ENCODE results near the gene NUTM2A. TPM values are rescaled to one million over a fixed set of nuclear protein-coding genes. Genes with fewer than 3 reads are reported as not detected.
"Not testable (repeated sequence)": the region's sequence is repeated elsewhere in the genome, so short reads cannot be mapped to it uniquely, and the experiment has no call there.

Gene NUTM2A, protein sequence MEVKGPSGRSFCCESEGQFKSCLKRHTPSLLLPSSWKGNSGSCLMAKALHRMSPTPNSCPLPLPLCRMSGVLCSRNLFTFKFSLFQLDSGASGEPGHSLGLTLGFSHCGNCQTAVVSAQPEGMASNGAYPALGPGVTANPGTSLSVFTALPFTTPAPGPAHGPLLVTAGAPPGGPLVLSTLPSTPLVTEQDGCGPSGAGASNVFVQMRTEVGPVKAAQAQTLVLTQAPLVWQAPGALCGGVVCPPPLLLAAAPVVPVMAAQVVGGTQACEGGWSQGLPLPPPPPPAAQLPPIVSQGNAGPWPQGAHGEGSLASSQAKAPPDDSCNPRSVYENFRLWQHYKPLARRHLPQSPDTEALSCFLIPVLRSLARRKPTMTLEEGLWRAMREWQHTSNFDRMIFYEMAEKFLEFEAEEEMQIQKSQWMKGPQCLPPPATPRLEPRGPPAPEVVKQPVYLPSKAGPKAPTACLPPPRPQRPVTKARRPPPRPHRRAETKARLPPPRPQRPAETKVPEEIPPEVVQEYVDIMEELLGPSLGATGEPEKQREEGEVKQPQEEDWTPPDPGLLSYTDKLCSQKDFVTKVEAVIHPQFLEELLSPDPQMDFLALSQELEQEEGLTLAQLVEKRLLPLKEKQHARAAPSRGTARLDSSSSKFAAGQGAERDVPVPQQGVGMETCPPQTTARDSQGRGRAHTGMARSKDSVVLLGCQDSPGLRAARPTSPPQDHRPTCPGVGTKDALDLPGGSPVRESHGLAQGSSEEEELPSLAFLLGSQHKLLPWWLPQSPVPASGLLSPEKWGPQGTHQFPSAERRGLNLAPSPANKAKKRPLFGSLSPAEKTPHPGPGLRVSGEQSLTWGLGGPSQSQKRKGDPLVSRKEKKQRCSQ
- total RNA-seq (ENCODE audit: insufficient read depth, low replicate concordance): not detected

DNA sequence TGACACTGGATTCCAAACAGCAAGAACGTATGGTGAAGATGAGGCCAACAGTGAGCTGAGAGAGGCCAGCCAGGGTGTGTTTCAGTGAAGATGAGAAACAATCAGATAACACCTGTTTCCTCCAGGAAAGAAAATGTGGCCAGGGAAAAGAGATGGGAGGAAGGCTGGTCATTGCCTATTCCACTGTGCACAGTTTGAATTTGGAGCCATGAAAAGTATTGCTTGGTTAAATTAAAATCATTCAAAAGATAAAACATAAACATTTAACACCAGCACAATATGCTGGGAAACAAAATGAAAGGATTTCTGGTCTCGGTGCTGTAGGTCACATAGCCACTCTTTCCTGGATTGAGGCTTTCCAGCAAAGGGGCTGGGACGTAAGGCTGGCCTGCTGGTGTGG, at the start of gene NUTM2A:
Gene NUTM2A, plus strand, starts transcription at position 301 of the 400 bp plus-strand sequence. CDS start 383 bp downstream, outside the sequence.
- not testable (repeated sequence) for DNase-seq (ENCODE audit: low spot score)

GRCh38 chr10:87177587-87177986, 47.7 kb upstream of the NUTM2A start:
- not testable (repeated sequence) for DNase-seq (ENCODE audit: low spot score)

DNA sequence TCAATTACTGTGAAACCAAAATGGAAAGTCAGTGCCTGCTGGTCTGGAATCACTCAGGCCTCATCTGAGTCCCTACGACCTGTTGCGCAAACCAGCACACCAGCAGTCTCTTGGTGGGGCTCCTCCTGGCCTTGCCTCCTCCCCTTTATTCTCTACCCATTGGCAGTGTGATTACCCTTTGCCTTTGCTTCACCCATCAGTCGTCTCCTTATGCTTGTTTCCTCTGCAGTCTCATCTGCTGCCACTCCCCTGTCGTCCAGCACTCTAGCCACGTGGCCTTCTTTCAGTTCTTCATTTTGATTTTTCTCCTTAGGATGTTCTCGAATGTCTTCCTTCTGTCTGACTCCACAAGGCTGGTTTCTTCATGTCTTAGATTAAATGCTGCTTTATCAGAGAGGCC, 40.8 kb upstream of the NUTM2A start:
- not testable (repeated sequence) for DNase-seq (ENCODE audit: low spot score)

- not testable (repeated sequence) for DNase-seq (ENCODE audit: low spot score)
Measured at GRCh38 chr10:87186016-87186415, 39.2 kb upstream of the NUTM2A start.

- not testable (repeated sequence) for DNase-seq (ENCODE audit: low spot score)
Measured at GRCh38 chr10:87187573-87187972, 37.7 kb upstream of the NUTM2A start.

DNA sequence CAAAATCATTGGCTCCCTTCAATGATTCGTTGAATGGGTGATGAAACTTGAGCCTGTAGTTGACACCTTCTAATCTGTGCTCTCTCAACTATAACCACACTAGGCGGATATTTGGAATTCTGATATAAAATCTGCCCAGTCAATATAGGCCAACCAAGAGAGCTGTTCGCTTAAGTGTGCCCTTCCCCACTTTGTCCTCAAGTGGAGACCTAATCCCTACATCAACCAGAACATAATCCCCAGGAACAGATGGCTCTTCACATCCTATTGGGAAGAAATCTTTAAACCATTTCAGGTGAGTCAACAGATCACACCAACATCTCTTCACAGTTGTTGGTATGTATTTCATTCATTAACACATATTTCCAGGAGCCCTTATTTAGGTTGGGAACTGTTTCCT, 33.4 kb upstream of the NUTM2A start:
- not testable (repeated sequence) for DNase-seq (ENCODE audit: low spot score)

- not testable (repeated sequence) for DNase-seq (ENCODE audit: low spot score)
Measured at GRCh38 chr10:87200924-87201323, 24.3 kb upstream of the NUTM2A start.

DNA sequence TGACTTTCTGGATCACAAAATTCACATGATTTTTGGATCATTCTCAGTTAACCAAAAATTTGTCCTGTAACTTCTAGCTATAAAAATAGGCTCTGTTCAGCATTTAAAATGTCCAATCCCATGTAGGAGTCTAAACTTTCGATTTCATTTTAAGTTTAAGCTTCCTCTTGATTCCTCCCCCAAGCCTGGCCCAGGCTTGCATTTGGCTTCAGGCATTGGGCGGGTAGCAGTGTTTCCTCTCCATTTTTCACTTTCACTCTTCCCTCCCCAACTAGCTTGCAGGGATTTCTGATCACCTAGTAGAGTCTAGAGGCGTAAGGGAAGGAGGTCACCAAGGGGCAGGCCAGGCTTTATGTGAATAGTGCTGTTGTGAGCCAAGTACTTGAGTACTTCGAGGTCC, 20.4 kb upstream of the NUTM2A start:
- DNase-seq (ENCODE audit: low spot score): not testable (repeated sequence)

DNA sequence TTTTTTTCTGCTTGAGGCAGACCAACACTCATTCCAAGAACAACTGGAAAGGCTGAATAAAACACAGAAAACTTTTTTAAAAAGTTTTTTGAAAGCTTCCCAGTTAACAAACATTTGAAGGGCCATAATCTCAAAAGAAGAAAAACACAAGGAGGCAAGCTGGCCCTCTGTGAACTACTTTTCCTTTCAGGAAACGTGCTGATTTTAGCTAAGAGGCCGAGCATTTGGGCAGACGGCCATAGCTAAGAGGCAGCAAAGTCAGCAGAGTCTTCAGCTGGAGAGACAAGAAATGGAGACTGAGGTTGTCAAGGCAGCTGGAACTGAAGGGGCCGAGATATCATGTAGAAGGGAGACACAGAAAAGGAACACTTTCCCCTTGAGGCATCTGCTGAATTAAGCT, 18.3 kb upstream of the NUTM2A start:
- peak; percentile 5 for DNase-seq (ENCODE audit: low spot score)

GRCh38 chr10:87210309-87210708, 14.9 kb upstream of the NUTM2A start:
- DNase-seq (ENCODE audit: low spot score): not testable (repeated sequence)

DNA sequence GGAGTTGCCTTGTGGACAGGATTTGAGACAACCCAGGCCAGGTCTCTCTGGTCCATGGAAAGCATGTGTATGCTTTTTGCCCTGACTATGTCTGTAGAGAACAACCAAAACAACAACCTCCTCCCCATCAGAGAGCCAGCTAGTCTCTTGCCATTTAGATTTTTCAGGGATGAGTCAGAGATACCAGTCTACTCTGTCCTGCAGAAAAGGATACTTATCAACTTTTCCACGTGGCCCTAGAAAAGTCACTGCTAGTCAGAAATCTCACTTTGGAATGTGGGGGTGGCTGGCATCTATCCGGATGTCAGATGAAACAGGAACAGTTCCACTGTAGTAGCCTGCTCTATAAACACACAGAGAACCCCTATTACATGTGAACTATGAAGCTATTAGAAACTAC, 13.4 kb upstream of the NUTM2A start:
- DNase-seq (ENCODE audit: low spot score): not testable (repeated sequence)

DNA sequence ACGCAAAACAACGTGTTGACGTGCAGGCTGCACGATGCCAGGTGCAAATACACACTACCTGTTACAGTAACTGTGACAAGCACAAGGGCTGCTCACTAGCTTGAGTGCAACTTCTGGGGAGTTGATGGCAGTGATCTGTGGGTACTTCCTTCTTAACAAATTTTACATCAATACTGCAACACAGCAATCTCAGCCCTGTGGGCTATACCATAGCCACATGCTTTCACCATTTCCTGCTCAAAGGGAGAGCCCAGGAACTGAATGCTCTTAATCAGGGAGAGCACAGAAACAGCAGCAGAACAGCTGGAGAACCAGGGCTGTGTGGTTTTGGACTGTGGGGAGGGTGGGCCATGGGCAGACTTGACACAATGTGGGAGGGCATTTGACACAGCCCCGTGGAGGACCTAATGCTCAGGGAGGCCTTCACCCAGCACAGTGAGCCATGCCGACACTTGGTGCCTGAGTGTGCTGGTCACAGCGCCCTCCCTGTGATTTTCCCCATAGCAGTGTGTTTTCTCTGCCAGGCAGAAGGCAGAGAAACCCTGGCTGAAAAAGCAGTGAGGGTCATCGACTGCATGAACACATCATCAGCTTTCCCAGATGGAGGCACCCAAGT, 12.0 kb upstream of the NUTM2A start:
- not testable (repeated sequence) for DNase-seq (ENCODE audit: low spot score)

GRCh38 chr10:87213806-87214205, 11.4 kb upstream of the NUTM2A start:
- not testable (repeated sequence) for DNase-seq (ENCODE audit: low spot score)

- DNase-seq (ENCODE audit: low spot score): not testable (repeated sequence)
Measured at GRCh38 chr10:87216120-87216519, 9.1 kb upstream of the NUTM2A start.

DNA sequence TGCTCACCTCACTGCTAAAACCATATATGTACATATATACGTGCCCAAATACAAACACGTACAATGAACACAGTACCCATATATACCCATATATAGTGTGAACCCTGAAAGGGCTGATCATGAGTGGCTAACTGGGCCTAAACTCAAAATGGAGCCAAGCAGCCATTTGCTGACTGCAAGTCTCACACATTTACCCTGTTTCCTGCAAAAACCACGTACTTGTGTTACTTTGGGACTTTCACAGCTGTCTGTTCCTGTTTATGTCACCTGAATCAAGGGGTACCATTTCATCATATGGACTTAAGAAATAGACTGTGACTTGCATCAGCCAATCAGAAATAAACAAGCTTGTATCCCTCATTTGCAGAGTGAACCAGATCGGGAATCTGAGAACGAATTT, 5.9 kb upstream of the NUTM2A start:
- not testable (repeated sequence) for DNase-seq (ENCODE audit: low spot score)

DNA sequence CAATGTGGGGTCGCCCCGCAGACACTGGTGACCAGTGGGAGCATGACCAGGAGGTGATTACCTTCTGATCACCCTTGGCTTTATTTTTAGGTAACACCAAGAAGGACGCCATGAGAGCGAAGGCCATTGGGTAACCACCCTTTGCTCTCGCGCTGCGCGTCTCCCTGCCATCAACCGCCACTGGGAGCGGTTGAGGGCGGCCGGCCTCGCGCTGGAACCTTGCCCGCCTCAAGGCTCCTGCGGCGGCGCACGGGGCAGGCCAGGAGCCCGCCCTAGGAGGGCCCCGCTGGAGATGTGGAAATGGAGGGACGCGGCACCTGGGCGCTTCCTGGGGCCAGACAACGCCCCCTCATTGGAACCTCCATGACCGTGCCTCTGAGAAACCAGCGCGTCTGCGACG, 2.5 kb upstream of the NUTM2A start:
- not testable (repeated sequence) for DNase-seq (ENCODE audit: low spot score)

DNA sequence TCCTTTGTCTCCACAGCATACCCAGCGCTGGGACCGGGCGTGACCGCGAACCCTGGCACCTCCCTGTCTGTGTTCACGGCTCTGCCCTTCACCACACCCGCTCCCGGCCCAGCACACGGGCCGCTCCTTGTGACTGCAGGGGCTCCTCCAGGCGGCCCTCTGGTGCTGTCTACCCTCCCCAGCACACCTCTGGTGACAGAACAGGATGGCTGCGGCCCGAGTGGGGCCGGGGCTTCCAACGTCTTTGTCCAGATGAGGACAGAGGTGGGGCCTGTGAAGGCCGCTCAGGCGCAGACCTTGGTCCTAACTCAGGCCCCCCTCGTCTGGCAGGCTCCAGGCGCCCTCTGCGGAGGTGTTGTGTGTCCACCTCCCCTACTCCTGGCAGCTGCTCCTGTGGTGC, 3.0 kb downstream of the NUTM2A start:
- DNase-seq (ENCODE audit: low spot score): not testable (repeated sequence)

GRCh38 chr10:87229211-87229610, 4.0 kb downstream of the NUTM2A start:
- DNase-seq (ENCODE audit: low spot score): not testable (repeated sequence)

GRCh38 chr10:87234854-87235253, 9.6 kb downstream of the NUTM2A start:
- DNase-seq (ENCODE audit: low spot score): not testable (repeated sequence)

- DNase-seq (ENCODE audit: low spot score): not testable (repeated sequence)
Measured at GRCh38 chr10:87237244-87237643, 12.0 kb downstream of the NUTM2A start.

- not testable (repeated sequence) for DNase-seq (ENCODE audit: low spot score)
Measured at GRCh38 chr10:87239346-87239808, 14.1 kb downstream of the NUTM2A start.

- not testable (repeated sequence) for DNase-seq (ENCODE audit: low spot score)
Measured at GRCh38 chr10:87242192-87242591, 16.9 kb downstream of the NUTM2A start.
